Kidney glomerular epithelial cell (primary cell): ENCODE data around the gene STAC3.

ENCODE experiments used
- DNase-seq: peaks from one replicate; lab custom pipeline; 2025; lab: John Stamatoyannopoulos, UW

STAC3 gene

GRCh38 chr12:57222286-57223190, 28.4 kb downstream of the STAC3 start:
- no peak for DNase-seq

- no peak for DNase-seq
Observed at GRCh38 chr12:57221169-57221917, 29.6 kb downstream of the STAC3 start.

- no peak for DNase-seq
Observed at GRCh38 chr12:57220770-57221168, 30.2 kb downstream of the STAC3 start.

GRCh38 chr12:57219993-57220754, 30.8 kb downstream of the STAC3 start:
- no peak for DNase-seq

- DNase-seq = no peak
Observed at GRCh38 chr12:57219205-57219992, 31.6 kb downstream of the STAC3 start.

- DNase-seq = no peak
Observed at GRCh38 chr12:57218030-57218853, 32.7 kb downstream of the STAC3 start.

GRCh38 chr12:57216921-57217879, 33.8 kb downstream of the STAC3 start:
- DNase-seq = no peak

- no peak for DNase-seq
Observed at GRCh38 chr12:57216014-57216911, 34.7 kb downstream of the STAC3 start, which contains the start of gene NXPH4. Gene NXPH4 (plus strand): TSS chr12:57216794. CDS start chr12:57216970, 176 bp downstream.

GRCh38 chr12:57215668-57216013, 35.3 kb downstream of the STAC3 start:
- no peak for DNase-seq

GRCh38 chr12:57215065-57215464, 35.9 kb downstream of the STAC3 start:
- DNase-seq = no peak

- peak; percentile 38 for DNase-seq
Observed at GRCh38 chr12:57214398-57214781, 36.6 kb downstream of the STAC3 start.

GRCh38 chr12:57213763-57214397, 37.1 kb downstream of the STAC3 start:
- DNase-seq = no peak

GRCh38 chr12:57213058-57213715, 37.8 kb downstream of the STAC3 start:
- peak; percentile 63 for DNase-seq

- no peak for DNase-seq
Observed at GRCh38 chr12:57212701-57213057, 38.3 kb downstream of the STAC3 start.

GRCh38 chr12:57211791-57212700, 38.9 kb downstream of the STAC3 start:
- DNase-seq = no peak

- DNase-seq = no peak
Observed at GRCh38 chr12:57210926-57211692, 39.9 kb downstream of the STAC3 start.
